ENCODE data around the gene C12orf57.
A peak's percentile ranks its signal among the peaks of the same experiment; 100 is the strongest.

The C12orf57 gene

GRCh38 chr12:6946033-6946919 lies 2.5 kb downstream of the C12orf57 start:
- no peak for DNase-seq
- TF ChIP-seq CTCF (IDR thresholded peaks at IDR 0.05; ENCODE audit: low read depth, low read length), result no peak
- H3K27me3 ChIP-seq, result no peaks in the 10 kb centered on the region
- H3K4me3 ChIP-seq (ENCODE audit: low read depth, low read length), result no peak overlapping the region
- peaks cover 9% of the 10 kb centered on the region for H3K4me1 ChIP-seq
- peaks cover 4% of the 10 kb centered on the region; the same call in 1 of the 2 replicates for H3K36me3 ChIP-seq
- H3K9me3 ChIP-seq, result no peaks in the 10 kb centered on the region

GRCh38 chr12:6946920-6947374 lies 3.1 kb downstream of the C12orf57 start:
- H3K4me1 ChIP-seq, result peaks cover 9% of the 10 kb centered on the region
- no peak overlapping the region for H3K4me3 ChIP-seq (ENCODE audit: low read depth, low read length)
- no peaks in the 10 kb centered on the region for H3K9me3 ChIP-seq
- no peak for TF ChIP-seq CTCF (IDR thresholded peaks at IDR 0.05; ENCODE audit: low read depth, low read length)
- DNase-seq, result no peak
- H3K27me3 ChIP-seq, result no peaks in the 10 kb centered on the region
- H3K36me3 ChIP-seq, result no peaks in the 10 kb centered on the region

GRCh38 chr12:6947615-6948014 lies 3.8 kb downstream of the C12orf57 start:
- DNase-seq, result no peak
- Histone ChIP-seq H3K27me3 (no peaks in the 10 kb centered on the region), H3K36me3 (no peaks in the 10 kb centered on the region), H3K4me3 (ENCODE audit: low read depth, low read length) (no peak overlapping the region), H3K4me1 (peaks cover 9% of the 10 kb centered on the region), H3K9me3 (no peaks in the 10 kb centered on the region)
- TF ChIP-seq CTCF (IDR thresholded peaks at IDR 0.05; ENCODE audit: low read depth, low read length), result no peak

- Histone ChIP-seq H3K36me3 (no peaks in the 10 kb centered on the region), H3K4me3 (ENCODE audit: low read depth, low read length) (no peak overlapping the region), H3K27me3 (no peaks in the 10 kb centered on the region), H3K9me3 (no peaks in the 10 kb centered on the region), H3K4me1 (peaks cover 5% of the 10 kb centered on the region)
- no peak for TF ChIP-seq CTCF (IDR thresholded peaks at IDR 0.05; ENCODE audit: low read depth, low read length)
- DNase-seq, result no peak
These were observed 5.2 kb downstream of the C12orf57 start for GRCh38 chr12:6948873-6949594.

- H3K4me3 ChIP-seq (ENCODE audit: low read depth, low read length), result no peak overlapping the region
- H3K9me3 ChIP-seq, result no peaks in the 10 kb centered on the region
- peak; percentile 55 for TF ChIP-seq CTCF (IDR thresholded peaks at IDR 0.05; ENCODE audit: low read depth, low read length)
- no peaks in the 10 kb centered on the region for H3K27me3 ChIP-seq
- no peak for DNase-seq
- no peaks in the 10 kb centered on the region for H3K36me3 ChIP-seq
- H3K4me1 ChIP-seq, result no peaks in the 10 kb centered on the region; the same call in 1 of the 2 replicates
These were observed 6.6 kb downstream of the C12orf57 start for GRCh38 chr12:6950401-6950801.
